Thymus (tissue), 11 donors: ENCODE data around the gene CABP2. TPM values are rescaled to one million over a fixed set of nuclear protein-coding genes. Genes with fewer than 3 reads are reported as not detected.

Experiments used
- DNase-seq, 9 donors: peaks; one replicate each; pipeline ENCODE4 v3.0.0-alpha.2; 2013; ENCODE audit warnings: low spot score in 9 of 9, low read depth in 6 of 9, missing footprints in 1 of 9
- H3K27ac ChIP-seq, 2 donors: one replicate each; pipeline ENCODE4 v1.5.1; 2013; ENCODE audit warnings: control low read depth in 1 of 2, low read depth in 1 of 2, low read length in 1 of 2, mild to moderate bottlenecking in 1 of 2, moderate library complexity in 1 of 2
- H3K27me3 ChIP-seq, 2 donors: one replicate each; pipeline ENCODE4 v1.5.1; 2013; ENCODE audit warnings: low read length in 1 of 2; ENCODE audit not compliant: control insufficient read depth in 2 of 2, insufficient read depth in 1 of 2
- H3K36me3 ChIP-seq, 2 donors: one replicate each; pipeline ENCODE4 v1.5.1; 2013; ENCODE audit warnings: low read length in 1 of 2, mild to moderate bottlenecking in 1 of 2, moderate library complexity in 1 of 2; ENCODE audit not compliant: control insufficient read depth in 2 of 2, insufficient read depth in 2 of 2
- H3K4me1 ChIP-seq, 2 donors: one replicate each; pipeline ENCODE4 v1.5.1; 2013; ENCODE audit warnings: low read length in 2 of 2; ENCODE audit not compliant: control insufficient read depth in 2 of 2, insufficient read depth in 2 of 2
- H3K4me3 ChIP-seq, 2 donors: one replicate each; pipeline ENCODE4 v1.5.1; 2013; ENCODE audit warnings: low read length in 2 of 2, control low read depth in 1 of 2, mild to moderate bottlenecking in 1 of 2
- H3K9me3 ChIP-seq, 2 donors: one replicate each; pipeline ENCODE4 v1.5.1; 2013; ENCODE audit warnings: low read length in 1 of 2, mild to moderate bottlenecking in 1 of 2; ENCODE audit not compliant: control insufficient read depth in 2 of 2, insufficient read depth in 1 of 2
- WGBS: extraction: QIAGEN DNeasy Blood & Tissue Kit; methylation state at CpG from one replicate; pipeline ENCODE4 v1.1.7; 2013; 5-methylcytosine and 5-hydroxymethylcytosine counted together
- polyA plus RNA-seq: library from polyadenylated mRNA; stranded (reverse); fragments of 200-250 nt; gene quantifications from one replicate; pipeline ENCODE4 v1.2.3, GENCODE V29; 2013
- total RNA-seq: library from RNA; stranded (reverse); fragments of 120-200 nt; gene quantifications from one replicate; pipeline ENCODE4 v1.2.4, GENCODE V29; 2013
- donor health status: healthy.

The CABP2 gene
- total and polyA plus RNA-seq, 2 donors, result 0.05 to 0.14 TPM

DNA sequence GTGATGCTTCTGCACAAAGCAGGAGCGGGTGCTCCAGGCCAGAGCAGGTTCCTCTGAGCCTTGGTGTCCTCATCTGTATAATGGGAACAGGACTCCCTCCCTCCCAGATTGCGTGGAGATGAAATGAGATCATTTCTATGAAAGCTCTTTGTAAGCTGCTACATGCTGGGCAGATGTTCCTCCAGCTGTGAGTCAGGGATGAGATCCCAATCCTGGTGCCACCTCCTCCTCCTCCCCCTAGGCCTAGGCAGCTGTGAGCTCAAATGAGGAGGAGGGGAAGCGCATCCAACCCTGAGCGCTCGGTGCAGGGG, 7.0 kb upstream of the CABP2 start:
- Histone ChIP-seq H3K4me1 (no peaks in the 10 kb centered on the region), H3K4me3 (no peak overlapping the region), H3K9me3 (peaks cover 0 to 9% of the 10 kb centered on the region in 2 donors), H3K36me3 (no peaks in the 10 kb centered on the region), H3K27me3 (peaks cover 3 to 15% of the 10 kb centered on the region in 2 donors), H3K27ac (no peak overlapping the region)
- no peak for DNase-seq
- 96% methylated on average over 5 of the region's 5 CpGs for WGBS

DNA sequence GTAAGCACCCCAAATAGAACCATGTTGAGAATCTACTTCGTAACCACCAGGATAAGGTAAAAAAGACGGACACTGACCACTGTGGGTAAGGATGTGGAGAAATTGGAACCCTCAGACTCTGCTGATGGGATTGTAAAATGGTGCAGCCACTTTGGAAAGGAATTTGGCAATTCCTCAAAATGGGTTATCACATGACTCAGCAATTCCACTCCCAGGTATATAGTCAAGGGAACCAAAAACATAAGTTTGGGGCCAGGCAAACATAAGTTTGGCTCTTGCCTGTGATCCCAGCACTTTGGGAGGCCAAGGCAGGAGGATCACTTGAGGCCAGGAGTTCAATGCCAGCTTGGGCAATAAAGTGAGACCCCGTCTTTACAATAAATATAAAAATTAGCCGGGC, 5.1 kb upstream of the CABP2 start:
- WGBS, result 95% methylated on average over 4 of the region's 4 CpGs

DNA sequence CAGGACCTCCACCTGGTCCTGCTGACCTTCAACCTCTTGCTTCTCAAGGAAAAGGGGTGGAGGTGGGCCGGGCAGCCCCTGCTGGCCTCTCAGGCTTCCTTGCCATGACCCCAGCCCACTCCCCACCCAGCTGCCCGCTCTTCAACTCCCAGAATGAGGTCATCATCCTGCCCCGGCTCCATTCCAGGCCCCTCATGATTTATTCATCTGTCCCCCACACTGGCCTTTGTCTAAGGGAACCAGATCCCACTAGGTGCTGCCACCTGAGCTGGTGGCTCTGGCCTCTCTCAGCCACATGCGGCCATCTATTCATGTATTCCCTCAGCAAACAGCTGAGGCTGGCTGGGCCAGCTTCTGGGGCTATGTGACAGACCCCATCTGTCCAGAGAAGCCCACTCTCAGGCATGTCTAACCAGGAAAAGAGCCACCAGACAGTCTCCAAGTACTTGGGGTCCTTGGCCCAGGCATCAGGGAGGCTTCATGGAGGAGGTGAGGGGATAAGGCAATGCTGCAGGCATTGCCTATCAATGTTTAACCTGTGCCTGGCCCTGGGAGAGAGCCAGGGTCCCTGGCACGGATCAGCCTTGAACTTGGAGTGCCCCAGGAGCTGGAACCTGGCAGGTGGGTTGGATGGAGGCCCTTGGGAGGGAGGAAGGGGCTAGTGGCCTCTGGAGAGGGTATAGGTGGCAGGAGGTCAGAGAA, 2.2 kb upstream of the CABP2 start:
- H3K4me1 ChIP-seq, result no peaks in the 10 kb centered on the region
- H3K9me3 ChIP-seq, result no peaks in the 10 kb centered on the region
- WGBS, result 90% methylated on average over 5 of the region's 5 CpGs
- peaks cover 3 to 13% of the 10 kb centered on the region in 2 donors for H3K27me3 ChIP-seq
- DNase-seq, result no peak
- H3K27ac ChIP-seq, result no peak overlapping the region
- no peaks in the 10 kb centered on the region for H3K36me3 ChIP-seq
- H3K4me3 ChIP-seq, result no peak overlapping the region

More for the DNA sequence above, 5.1 kb upstream of the CABP2 start:
- Histone ChIP-seq H3K9me3 (peaks cover 0 to 2% of the 10 kb centered on the region in 2 donors), H3K36me3 (no peaks in the 10 kb centered on the region), H3K27me3 (peaks cover 3 to 13% of the 10 kb centered on the region in 2 donors), H3K27ac (no peak overlapping the region), H3K4me1 (no peaks in the 10 kb centered on the region), H3K4me3 (no peak overlapping the region)
- DNase-seq, result no peak

DNA sequence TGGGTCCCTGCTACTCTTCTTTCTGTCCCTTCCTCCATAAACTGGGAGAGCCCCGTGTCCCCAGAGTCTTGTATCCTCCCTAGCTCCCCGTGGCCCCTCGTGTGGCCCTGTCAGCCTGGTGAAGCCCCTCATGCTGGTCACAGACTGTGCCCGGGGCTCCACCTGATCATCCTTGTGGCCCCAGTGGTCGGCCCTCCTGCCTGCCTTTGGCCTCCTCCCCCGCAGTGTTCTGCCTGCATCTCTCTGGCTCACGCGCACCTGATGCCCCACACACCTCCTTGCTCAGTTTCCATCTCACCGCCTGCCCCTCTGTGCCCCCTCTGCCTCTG, 1.2 kb upstream of the CABP2 start:
- no peak overlapping the region for H3K27ac ChIP-seq
- H3K36me3 ChIP-seq, result no peaks in the 10 kb centered on the region
- no peak overlapping the region for H3K4me3 ChIP-seq
- H3K4me1 ChIP-seq, result no peaks in the 10 kb centered on the region
- DNase-seq, result no peak
- WGBS, result 97% methylated on average over 9 of the region's 9 CpGs
- peaks cover 3% of the 10 kb centered on the region in 2 donors for H3K27me3 ChIP-seq
- H3K9me3 ChIP-seq, result no peaks in the 10 kb centered on the region

DNA sequence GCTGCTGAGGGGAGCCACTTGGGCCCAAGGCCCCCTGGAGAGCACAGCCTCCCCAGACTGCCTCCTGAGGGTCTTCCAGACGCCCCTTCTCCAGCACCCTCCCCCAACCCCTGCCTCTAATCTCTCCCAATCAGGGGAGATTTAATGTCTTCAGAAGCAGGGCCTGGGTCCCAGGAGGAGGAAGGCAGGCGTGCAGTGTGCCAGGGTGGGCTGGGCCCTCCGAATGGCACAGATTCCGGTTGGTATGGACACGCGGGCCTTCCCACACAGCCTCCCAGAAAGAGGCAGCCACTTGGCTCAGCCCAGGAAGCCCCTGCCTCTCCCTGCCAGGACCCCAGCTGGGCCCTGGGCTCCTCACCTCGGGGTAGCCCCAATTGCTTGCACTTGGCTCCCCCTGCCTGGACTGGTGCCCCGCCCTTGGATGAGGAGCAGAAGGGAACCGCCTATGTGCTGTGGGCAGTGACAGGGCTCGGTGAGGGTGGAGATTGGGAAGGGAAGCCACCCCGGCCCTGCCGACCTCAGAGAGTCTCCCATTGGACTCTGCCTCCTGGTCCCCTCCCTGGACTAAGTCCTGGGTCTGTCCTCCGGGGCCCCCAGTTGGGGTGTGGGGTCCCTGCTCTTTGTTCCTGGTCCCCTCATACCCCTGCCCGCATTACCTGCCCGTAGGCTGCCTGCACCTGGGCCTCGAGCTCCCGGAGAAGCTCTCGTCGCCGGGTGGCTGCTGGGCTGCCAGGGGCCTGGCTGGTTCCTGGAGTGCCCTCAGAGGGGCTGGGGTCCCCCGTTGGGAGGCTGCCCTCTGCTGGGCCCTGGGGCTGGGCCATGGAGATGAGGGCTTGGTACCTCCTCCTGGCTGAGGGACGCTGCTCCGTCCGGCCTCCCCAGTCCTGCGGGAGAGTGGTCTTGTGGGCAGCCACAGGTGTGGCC, 572 bp upstream of the CABP2 start:
- H3K4me3 ChIP-seq, result no peak overlapping the region
- peaks cover 3 to 4% of the 10 kb centered on the region in 2 donors for H3K27me3 ChIP-seq
- no peak overlapping the region for H3K27ac ChIP-seq
- H3K9me3 ChIP-seq, result no peaks in the 10 kb centered on the region
- 94% methylated on average over 25 of the region's 25 CpGs for WGBS
- no peak for DNase-seq
- no peaks in the 10 kb centered on the region for H3K36me3 ChIP-seq
- no peaks in the 10 kb centered on the region for H3K4me1 ChIP-seq

DNA sequence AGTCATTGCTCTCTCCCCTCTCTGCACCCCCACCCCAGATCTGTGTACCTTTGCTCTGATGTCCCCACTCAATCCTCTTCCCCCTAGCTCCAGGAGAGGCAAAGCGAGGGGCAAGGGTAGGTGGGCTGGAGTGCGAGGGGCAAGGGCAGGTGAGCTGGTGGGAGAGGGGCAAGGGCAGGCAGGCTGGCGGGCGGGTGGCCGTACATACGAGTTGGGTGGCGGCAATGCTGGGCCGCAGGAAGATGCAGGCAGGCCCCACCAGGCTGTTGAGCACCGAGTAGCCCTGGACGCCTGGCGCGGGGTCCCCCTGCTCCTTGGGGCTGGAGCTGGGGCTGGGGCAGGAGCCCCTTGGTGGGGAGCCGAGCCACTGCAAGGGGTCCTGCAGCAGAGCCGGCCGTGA, 908 bp downstream of the CABP2 start:
- DNase-seq, result no peak
- WGBS, result 98% methylated on average over 15 of the region's 15 CpGs
- H3K4me1 ChIP-seq, result no peaks in the 10 kb centered on the region
- H3K27ac ChIP-seq, result no peak overlapping the region
- H3K36me3 ChIP-seq, result no peaks in the 10 kb centered on the region
- H3K4me3 ChIP-seq, result no peak overlapping the region
- peaks cover 0 to 4% of the 10 kb centered on the region in 2 donors for H3K27me3 ChIP-seq
- H3K9me3 ChIP-seq, result no peaks in the 10 kb centered on the region

GRCh38 chr11:67521924-67522323, 1.3 kb downstream of the CABP2 start:
- no peaks in the 10 kb centered on the region for H3K4me1 ChIP-seq
- H3K27ac ChIP-seq, result no peak overlapping the region
- DNase-seq, result no peak
- H3K9me3 ChIP-seq, result no peaks in the 10 kb centered on the region
- 97% methylated on average over 10 of the region's 10 CpGs for WGBS
- peaks cover 0 to 4% of the 10 kb centered on the region in 2 donors for H3K27me3 ChIP-seq
- H3K36me3 ChIP-seq, result no peaks in the 10 kb centered on the region
- no peak overlapping the region for H3K4me3 ChIP-seq

- DNase-seq, result no peak
- Histone ChIP-seq H3K27me3 (peaks cover 0 to 4% of the 10 kb centered on the region in 2 donors), H3K27ac (no peak overlapping the region), H3K36me3 (no peaks in the 10 kb centered on the region), H3K9me3 (no peaks in the 10 kb centered on the region), H3K4me1 (no peaks in the 10 kb centered on the region), H3K4me3 (no peak overlapping the region)
- 95% methylated on average over 16 of the region's 16 CpGs for WGBS
Measured at GRCh38 chr11:67520856-67521824, 2.1 kb downstream of the CABP2 start.
